Measurements from ENCODE around the gene CLN6. TPM values are rescaled to one million over a fixed set of nuclear protein-coding genes. Genes with fewer than 3 reads are reported as not detected.
A peak's percentile ranks its signal among the peaks of the same experiment; 100 is the strongest.

The CLN6 gene
- total RNA-seq, 1 experiment from 2014 or later = 31.4 TPM

DNA sequence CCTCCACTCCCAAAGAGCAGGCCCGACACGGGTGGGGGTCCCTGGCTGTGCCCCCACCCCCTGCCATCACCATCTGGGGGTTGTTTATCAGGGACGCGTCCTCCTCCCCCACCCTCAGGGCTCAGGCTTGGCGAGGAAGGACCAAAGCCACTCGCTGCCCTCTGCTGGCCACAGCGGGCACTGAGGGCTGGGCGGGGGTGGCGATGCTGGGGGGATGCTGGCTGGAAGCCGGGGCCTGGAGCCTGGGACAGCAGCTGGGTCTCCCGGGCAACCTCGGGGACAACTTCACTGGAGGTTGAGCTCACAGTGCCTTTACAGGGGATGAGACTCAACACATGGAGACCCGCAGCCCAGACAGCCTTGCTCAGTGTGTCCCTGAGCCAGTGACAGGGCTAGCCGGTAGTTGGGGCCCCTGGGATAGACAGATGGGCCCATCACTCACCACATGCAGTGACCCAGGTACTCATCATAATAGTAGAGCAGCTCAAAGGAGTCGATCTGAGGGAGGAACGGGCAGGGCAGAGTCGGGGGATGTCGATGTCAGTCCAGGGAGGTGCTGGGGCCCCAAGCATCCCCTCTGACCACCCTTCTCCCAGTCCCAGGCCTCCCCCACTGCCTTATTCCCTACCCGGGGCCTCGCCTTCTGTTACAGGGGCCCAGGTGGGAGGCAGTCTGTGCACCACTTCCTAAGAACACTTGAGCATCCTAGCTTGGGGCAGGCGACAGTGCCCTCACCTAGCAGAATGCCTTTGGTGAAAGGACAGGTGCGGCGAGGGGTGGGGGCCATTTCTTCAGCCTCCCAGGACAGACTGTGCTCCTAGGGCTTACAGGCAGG is 18.5 kb downstream of the CLN6 start:
- H3K27ac Mint-ChIP-seq (ENCODE audit: low read depth, unreplicated experiment) = no peak overlapping the region
- H3K36me3 Mint-ChIP-seq (ENCODE audit: insufficient read depth, unreplicated experiment) = peaks cover 11% of the 10 kb centered on the region
- intact Hi-C loops (cut with micrococcal nuclease) = no loop called here
- H3K9me3 Mint-ChIP-seq (ENCODE audit: unreplicated experiment) = no peaks in the 10 kb centered on the region
- DNase-seq (ENCODE audit: unreplicated experiment) = peak; percentile 42
- peak; percentile 87 for TF ChIP-seq CTCF (IDR thresholded peaks at IDR 0.05; ENCODE audit: unreplicated experiment)
- H3K4me3 Mint-ChIP-seq (ENCODE audit: unreplicated experiment) = no peak overlapping the region
- H3K4me1 Mint-ChIP-seq (ENCODE audit: insufficient read depth, unreplicated experiment) = peaks cover 6% of the 10 kb centered on the region
- CTCF ChIA-PET = interaction anchor here (0.6 to 2.2 kb wide), 15 partner anchors 9 to 1196 kb away, joined by 3 to 17 read pairs (median 3); no protein-coding TSS in a partner anchor
- H3K27me3 Mint-ChIP-seq (ENCODE audit: insufficient read depth, unreplicated experiment) = no peaks in the 10 kb centered on the region
- no TSS peak for BruUV-seq (replicated peaks)
- POLR2A ChIA-PET = interaction anchor here (1.1 kb wide), 2 partner anchors 9 to 15 kb away, joined by 3 read pairs; no protein-coding TSS in a partner anchor

GRCh38 chr15:68210409-68210756 is 19.1 kb downstream of the CLN6 start:
- TF ChIP-seq CTCF (IDR thresholded peaks at IDR 0.05; ENCODE audit: unreplicated experiment) = no peak
- Mint-ChIP-seq H3K36me3 (ENCODE audit: insufficient read depth, unreplicated experiment) (peaks cover 11% of the 10 kb centered on the region), H3K4me3 (ENCODE audit: unreplicated experiment) (no peak overlapping the region), H3K27me3 (ENCODE audit: insufficient read depth, unreplicated experiment) (no peaks in the 10 kb centered on the region), H3K4me1 (ENCODE audit: insufficient read depth, unreplicated experiment) (peaks cover 6% of the 10 kb centered on the region), H3K9me3 (ENCODE audit: unreplicated experiment) (no peaks in the 10 kb centered on the region), H3K27ac (ENCODE audit: low read depth, unreplicated experiment) (no peak overlapping the region)
- ChIA-PET POLR2A (interaction anchor here (1.1 kb wide), 1 partner anchor 14 kb away, joined by 3 read pairs; no protein-coding TSS in a partner anchor), CTCF (interaction anchor here (0.6 to 2.2 kb wide), 13 partner anchors 9 to 812 kb away, joined by 3 to 17 read pairs (median 4); no protein-coding TSS in a partner anchor)
- intact Hi-C loops (cut with micrococcal nuclease) = no loop called here
- no TSS peak for BruUV-seq (replicated peaks)
- DNase-seq (ENCODE audit: unreplicated experiment) = no peak

- BruUV-seq (replicated peaks) = no TSS peak
- CTCF ChIA-PET = interaction anchor here (0.6 to 2.2 kb wide), 11 partner anchors 9 to 811 kb away, joined by 3 to 17 read pairs (median 4); no protein-coding TSS in a partner anchor
- H3K4me1 Mint-ChIP-seq (ENCODE audit: insufficient read depth, unreplicated experiment) = peaks cover 6% of the 10 kb centered on the region
Measured at GRCh38 chr15:68209735-68210408, 19.7 kb downstream of the CLN6 start.

More at GRCh38 chr15:68209735-68210408, 19.7 kb downstream of the CLN6 start:
- Mint-ChIP-seq H3K27ac (ENCODE audit: low read depth, unreplicated experiment) (no peak overlapping the region), H3K36me3 (ENCODE audit: insufficient read depth, unreplicated experiment) (peaks cover 14% of the 10 kb centered on the region), H3K4me3 (ENCODE audit: unreplicated experiment) (no peak overlapping the region), H3K27me3 (ENCODE audit: insufficient read depth, unreplicated experiment) (no peaks in the 10 kb centered on the region), H3K9me3 (ENCODE audit: unreplicated experiment) (no peaks in the 10 kb centered on the region)
- POLR2A ChIA-PET = interaction anchor here (1.1 kb wide), 1 partner anchor 14 kb away, joined by 3 read pairs; no protein-coding TSS in a partner anchor
- no peak for TF ChIP-seq CTCF (IDR thresholded peaks at IDR 0.05; ENCODE audit: unreplicated experiment)
- DNase-seq (ENCODE audit: unreplicated experiment) = peak; percentile 27
- intact Hi-C loops (cut with micrococcal nuclease) = no loop called here
